Measurements from ENCODE around the gene SAE1.
A peak's percentile ranks its signal among the peaks of the same experiment; 100 is the strongest.

Gene SAE1

GRCh38 chr19:47239610-47240296 is 109.1 kb downstream of the SAE1 start:
- DNase-seq (ENCODE audit: extremely low read depth, low read depth), result no peak
- TF ChIP-seq, protein P1, sequence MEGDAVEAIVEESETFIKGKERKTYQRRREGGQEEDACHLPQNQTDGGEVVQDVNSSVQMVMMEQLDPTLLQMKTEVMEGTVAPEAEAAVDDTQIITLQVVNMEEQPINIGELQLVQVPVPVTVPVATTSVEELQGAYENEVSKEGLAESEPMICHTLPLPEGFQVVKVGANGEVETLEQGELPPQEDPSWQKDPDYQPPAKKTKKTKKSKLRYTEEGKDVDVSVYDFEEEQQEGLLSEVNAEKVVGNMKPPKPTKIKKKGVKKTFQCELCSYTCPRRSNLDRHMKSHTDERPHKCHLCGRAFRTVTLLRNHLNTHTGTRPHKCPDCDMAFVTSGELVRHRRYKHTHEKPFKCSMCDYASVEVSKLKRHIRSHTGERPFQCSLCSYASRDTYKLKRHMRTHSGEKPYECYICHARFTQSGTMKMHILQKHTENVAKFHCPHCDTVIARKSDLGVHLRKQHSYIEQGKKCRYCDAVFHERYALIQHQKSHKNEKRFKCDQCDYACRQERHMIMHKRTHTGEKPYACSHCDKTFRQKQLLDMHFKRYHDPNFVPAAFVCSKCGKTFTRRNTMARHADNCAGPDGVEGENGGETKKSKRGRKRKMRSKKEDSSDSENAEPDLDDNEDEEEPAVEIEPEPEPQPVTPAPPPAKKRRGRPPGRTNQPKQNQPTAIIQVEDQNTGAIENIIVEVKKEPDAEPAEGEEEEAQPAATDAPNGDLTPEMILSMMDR (IDR thresholded peaks at IDR 0.05; ENCODE audit: low read depth, low read length), result no peak

DNA sequence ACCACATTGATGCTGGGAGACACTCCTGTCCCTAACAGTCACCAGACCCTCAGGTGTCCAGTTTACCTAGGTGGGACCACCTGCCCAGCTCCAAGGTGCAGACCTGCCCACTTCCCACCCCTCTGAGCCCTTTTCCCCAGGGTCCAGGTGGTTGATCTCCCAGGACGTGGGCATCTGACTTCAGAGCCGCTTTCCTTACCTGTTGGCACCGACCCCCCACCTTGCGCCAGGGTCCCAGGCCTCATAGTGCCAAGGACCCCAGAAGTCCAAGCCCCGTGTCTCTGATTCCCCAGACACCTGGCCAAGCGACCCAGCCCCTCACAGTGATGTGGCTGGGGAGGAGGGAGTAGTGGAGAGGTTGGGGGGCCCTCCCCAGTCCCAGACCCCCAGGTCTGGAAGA is 109.9 kb downstream of the SAE1 start:
- TF ChIP-seq, protein P1 (IDR thresholded peaks at IDR 0.05; ENCODE audit: low read depth, low read length), result no peak
- DNase-seq (ENCODE audit: extremely low read depth, low read depth), result no peak

DNA sequence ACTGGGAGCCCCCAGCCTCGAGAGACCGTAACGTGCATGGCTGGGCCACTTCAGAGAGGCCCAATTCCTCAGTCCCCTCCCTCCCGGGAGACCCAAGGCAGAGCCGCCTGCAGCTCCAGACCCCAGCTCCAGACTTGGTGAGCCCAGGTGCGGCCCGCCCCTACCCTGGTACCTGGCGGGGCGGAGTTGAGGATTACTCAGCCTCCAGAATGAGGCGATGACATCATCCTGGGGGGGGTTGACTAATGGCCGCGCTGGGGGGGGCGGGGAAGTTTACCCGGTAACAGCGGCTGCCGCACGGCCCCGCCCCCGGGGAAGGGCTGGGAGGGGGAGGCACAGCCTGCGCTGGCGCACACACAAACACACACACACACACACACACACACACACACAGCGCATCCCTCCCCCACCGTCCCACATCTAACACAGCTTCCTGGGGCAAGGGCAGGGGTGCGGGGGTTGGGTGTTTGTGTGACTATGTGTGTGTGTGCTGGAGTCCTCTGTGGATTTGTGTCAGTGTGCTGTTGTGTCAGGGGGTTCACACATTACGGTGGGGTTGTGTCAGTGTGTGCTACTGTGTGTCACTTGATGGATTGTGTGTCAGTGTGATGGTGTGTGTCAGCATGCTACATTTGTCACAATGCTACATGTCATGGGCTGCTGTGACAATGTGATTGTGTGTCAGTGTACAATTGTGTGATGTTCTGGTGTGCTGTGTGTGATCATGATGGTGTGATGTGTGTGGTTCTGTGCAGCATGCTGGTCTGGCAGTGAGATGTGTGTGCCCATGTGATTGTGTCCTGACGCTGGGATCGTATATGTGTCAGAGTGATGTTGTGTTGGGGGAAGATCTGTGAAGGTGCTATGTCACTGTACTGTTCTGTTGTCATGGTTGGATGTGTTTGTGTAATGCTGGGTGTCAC is 110.6 kb downstream of the SAE1 start:
- TF ChIP-seq, protein P1 (IDR thresholded peaks at IDR 0.05; ENCODE audit: low read depth, low read length), result no peak
- no peak for DNase-seq (ENCODE audit: extremely low read depth, low read depth)

DNA sequence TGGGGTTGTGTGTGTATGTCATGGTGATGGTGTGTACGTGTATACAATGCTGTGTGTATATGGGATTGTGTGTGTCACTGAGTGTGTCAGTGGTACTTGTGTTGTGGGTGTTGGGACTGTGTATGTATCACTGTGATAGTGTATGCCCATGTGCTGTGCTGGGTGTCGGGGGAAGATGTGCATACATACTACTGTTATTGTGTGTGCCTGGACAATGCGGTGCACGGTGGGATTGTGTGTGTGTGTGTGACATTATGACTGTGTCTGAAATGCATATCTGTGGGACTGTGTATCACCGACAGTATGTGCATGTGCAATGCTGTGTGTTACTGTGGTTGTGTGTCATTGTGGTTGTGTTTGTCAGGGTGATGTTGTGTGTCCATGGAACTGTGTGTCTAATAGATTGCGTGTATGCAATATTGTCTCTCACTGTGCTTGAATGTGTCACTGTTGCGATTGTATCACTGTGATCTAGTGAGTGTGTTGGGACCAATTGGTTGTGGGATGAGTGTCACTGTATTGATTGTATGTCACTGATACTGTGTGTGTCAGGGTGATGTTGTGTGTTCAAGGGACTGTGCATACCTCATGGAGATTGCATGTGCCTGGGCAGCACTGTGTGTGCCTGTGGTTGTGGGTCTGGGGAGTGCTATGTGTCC is 111.4 kb downstream of the SAE1 start:
- TF ChIP-seq, protein P1 (IDR thresholded peaks at IDR 0.05; ENCODE audit: low read depth, low read length), result no peak
- no peak for DNase-seq (ENCODE audit: extremely low read depth, low read depth)

DNA sequence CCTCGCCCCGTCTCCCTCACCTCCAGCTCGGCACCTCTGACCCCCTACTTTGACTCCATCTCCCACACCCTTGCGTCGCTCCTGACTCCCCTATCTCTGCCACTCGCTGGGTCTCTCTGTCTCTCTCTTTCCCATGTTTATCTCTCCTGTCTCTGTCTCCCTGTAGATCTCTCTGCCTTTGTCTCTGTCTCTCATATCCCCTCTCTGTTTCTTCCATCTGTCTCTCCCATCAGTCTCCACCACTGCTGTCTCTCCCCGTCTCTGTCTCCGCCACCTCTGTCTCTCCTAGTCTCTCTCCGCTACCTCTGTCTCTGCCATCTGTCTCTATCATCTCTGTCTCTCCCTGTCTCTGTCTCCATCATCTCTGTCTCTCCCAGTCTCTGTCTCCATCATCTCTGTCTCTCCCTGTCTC is 112.7 kb downstream of the SAE1 start:
- DNase-seq (ENCODE audit: extremely low read depth, low read depth), result no peak
- TF ChIP-seq, protein P1 (IDR thresholded peaks at IDR 0.05; ENCODE audit: low read depth, low read length), result no peak

- peak; percentile 96 for DNase-seq (ENCODE audit: extremely low read depth, low read depth)
- TF ChIP-seq, protein P1 (IDR thresholded peaks at IDR 0.05; ENCODE audit: low read depth, low read length), result peak; percentile 87
Measured at GRCh38 chr19:47243776-47244547, 113.3 kb downstream of the SAE1 start.
